HG03135 (cell line): ENCODE measurements around the gene RSPH1.
A peak's percentile ranks its signal among the peaks of the same experiment; 100 is the strongest.

Experiments
- ATAC-seq: cut with Tn5 transposase; IDR thresholded peaks from one replicate; pipeline ENCODE4 v1.9.1; 2021; ENCODE audit warnings: mild to moderate bottlenecking, moderate library complexity; ENCODE audit not compliant: unreplicated experiment

Gene RSPH1

DNA sequence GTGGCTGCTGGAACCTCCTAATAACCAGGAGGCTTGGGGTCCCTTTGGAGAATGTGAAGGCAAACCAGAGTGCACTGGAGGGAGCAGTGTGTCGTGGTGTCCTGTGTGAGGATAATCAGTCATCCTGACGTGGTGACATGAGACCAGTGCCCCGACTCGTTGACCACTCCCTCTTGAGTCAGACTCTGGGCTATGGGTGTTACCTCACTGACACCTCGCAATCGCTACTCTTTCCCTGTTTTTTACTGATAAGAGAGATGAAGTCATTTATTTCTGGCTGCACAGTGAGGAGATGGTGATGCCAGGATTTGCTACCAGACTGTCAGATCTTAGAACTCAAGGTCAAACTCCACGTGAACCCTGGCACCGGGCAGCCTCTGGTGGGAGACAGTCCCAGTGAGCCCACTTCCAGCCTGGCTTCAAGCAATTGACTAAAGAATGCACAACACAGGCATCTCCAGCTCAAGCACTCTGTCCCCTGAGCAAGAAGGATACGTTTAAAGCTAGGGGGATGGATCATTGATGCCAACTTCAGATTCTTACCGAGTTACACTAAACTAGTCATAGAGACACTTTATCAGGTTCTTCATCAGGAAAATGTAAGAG, 62.0 kb downstream of the RSPH1 start:
- no peak for ATAC-seq

- ATAC-seq: no peak
These were observed 63.3 kb downstream of the RSPH1 start for GRCh38 chr21:42432695-42433094.

DNA sequence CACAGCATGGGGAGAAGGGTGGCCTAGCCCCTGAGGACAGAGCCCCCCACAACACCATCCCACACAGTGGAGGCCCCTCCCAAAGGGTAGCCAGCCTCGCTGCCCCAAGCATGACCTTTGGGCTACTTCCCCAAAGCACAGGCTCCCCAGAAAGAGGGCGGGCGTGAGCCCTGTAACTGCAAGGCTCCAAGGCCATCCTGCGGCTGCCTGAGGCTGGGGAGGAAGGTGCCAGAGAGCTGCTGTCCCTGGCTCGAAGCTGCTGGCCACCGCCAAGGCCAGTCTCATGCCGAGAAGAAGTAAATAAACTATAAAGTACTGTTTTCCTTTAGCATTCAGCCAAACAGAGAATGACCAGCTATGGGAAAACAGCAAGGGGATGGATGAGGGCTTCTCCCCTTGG, 64.8 kb downstream of the RSPH1 start:
- ATAC-seq: no peak

- no peak for ATAC-seq
These were observed 65.5 kb downstream of the RSPH1 start for GRCh38 chr21:42430521-42430920.

DNA sequence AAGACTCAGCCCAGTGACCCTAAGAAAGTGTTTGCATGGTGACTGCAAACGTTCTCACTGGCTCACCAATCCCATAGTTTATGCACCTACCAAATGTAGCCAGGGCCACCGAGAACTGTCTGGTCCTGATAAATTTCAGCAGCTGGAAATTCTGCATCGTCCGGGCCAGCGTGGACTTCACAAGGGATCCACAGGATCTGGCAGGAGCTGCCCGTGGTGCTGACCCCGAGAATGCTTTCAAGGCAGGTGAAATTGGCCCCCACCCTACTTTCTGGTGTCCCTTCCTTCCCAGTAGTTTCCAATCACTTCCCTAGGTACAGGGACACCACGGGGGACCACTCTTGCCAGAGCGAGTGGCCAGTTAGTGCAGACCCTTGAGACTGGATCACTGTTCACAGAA, 66.2 kb downstream of the RSPH1 start:
- ATAC-seq: no peak

- no peak for ATAC-seq
These were observed 67.0 kb downstream of the RSPH1 start for GRCh38 chr21:42429021-42429420.

DNA sequence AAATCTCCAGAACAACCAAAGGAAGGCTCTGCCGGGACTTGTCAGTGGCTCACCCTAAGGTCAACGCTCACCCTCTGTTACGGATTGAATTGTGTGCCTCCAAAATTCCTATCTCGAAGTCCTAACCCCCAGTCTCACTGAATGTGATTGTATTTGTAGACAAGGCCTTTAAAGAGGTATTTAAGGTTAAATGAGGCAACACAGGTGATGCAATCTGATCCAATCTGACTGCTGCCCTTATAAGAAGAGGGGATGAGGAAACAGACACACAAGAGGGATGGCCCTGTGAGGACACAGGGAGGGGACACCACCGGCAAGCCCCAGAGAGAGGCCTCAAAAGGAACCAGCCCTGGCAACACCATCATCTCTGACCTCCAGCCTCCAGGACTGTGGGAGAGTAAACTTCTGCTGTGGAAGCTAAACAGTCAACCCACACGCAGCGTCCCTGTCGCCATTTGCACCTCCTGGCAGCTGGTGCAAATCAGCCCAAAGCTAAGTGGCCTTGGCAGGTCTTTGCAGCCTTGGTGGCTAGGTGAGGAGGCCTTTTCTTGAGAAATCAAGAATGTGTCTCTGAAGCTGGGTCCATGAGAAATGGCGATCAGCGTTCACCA, 68.1 kb downstream of the RSPH1 start:
- no peak for ATAC-seq

DNA sequence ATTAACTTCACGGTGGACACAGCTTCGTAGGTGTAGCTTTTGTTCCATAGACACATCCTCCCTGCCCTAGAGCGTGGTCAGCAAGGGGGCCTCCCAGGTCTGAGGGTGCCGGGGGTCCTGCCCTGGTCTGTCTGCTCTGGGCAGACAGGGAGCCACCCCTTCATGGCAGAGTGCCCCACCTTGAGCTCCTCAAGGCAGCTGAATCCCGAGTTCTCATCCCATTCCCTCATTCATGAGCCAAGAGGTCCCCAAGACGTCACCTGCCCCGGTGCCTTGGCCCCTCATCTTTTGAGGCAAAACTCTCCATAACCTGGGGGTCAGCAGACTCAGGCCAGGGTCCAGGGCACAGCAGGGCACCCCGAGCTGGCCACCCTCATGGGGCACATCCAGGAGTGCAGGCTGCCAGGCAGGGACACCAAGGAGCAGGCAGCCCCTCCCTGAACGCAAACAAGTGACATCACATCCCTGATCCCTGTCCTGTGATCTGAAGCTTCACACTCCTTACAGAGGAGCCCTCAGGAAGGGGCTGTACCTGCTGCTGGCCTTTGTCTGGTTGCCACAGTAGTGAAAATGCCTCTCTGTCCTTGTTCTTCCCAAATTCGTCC, 69.0 kb downstream of the RSPH1 start:
- no peak for ATAC-seq

- ATAC-seq: no peak
These were observed 69.6 kb downstream of the RSPH1 start for GRCh38 chr21:42426424-42426823.

DNA sequence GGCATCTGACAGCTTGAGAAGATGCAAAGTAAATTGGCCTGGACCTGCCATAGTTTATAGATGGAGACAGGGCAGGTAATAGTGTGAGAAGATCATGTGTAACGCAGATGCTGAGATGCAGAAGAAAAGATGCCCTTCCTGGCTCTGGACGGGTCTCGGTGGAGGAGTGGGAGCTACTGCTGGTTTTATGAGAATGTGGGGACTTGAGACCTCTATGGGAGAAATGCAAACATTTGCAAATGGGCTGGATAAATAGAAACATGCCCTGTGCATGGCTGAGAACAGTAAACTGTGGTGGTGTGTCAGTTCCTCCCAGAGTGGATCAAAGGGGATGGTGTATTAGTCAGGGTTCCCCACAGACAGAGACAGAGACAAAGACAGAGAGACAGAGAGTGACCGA, 70.4 kb downstream of the RSPH1 start:
- no peak for ATAC-seq

GRCh38 chr21:42424914-42425541, 71.0 kb downstream of the RSPH1 start:
- ATAC-seq: no peak

DNA sequence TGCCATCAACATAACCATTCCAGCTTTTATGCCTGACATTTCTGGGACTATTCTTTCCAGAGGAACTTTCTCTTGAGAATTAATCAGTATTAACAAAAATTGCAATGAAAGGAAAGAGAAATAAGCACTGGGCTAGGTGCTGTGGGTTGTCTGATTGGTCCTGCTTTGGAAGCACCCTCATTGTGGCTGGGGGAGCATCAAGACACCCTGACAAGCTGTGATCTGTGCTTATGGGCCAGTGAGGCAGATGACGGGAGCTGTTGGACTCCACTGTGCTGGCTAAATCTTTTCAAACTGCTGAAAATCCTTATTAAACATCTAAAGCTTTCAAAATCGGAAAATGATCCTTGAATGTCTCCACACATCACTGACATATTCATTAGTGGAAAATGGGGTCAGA, 72.3 kb downstream of the RSPH1 start:
- no peak for ATAC-seq

DNA sequence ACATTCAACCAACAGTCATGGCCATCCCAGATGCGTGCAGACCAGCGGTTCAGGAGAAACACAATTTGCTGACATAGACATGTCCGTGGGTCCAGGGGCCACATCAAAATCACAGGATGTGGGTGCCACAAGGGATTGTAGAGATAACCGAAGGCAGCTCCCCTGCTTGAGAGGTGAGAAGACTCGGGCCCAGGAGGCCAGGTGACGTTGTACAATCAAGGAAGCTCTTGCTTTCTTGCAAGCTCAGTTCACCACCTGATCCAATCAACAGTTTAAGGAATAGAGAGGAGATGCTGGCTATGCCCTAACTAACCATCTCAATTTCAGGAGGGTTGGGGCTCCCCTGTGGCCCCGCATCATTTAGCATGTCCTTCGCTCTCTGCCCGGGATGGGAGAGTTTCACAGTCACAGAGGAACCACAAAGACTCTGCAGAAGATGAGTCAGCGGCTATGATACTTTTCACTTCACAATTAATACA, 72.8 kb downstream of the RSPH1 start:
- ATAC-seq: peak; percentile 58
